Lung (tissue), 12 donors: ENCODE results near the gene NDUFS8. TPM values are rescaled to one million over a fixed set of nuclear protein-coding genes. Genes with fewer than 3 reads are reported as not detected.

Experiments
- ATAC-seq: fragments of 200-7000 bp; cut with Tn5 transposase; one replicate; pipeline ENCODE4 v1.9.1; 2020; ENCODE audit warnings: moderate number of reproducible peaks; ENCODE audit not compliant: insufficient read depth, low FRiP score
- DNase-seq, 3 donors: peaks; one replicate each; pipeline ENCODE4 v3.0.0-alpha.2; 2013 to 2017
- H3K27ac ChIP-seq, 2 donors: one replicate each; pipeline ENCODE4 v1.5.1; 2013; ENCODE audit warnings: mild to moderate bottlenecking in 2 of 2, moderate library complexity in 2 of 2, control low read depth in 1 of 2, inconsistent platforms in 1 of 2, low read depth in 1 of 2, low read length in 1 of 2
- H3K27me3 ChIP-seq, 3 donors: one replicate each; pipeline ENCODE4 v1.5.1; 2013; ENCODE audit warnings: low read length in 2 of 3; ENCODE audit not compliant: control insufficient read depth in 3 of 3, insufficient read depth in 3 of 3
- H3K36me3 ChIP-seq, 4 donors: one replicate each; pipeline ENCODE4 v1.5.1; 2013; ENCODE audit warnings: low read length in 4 of 4, mild to moderate bottlenecking in 1 of 4, moderate library complexity in 1 of 4; ENCODE audit not compliant: control insufficient read depth in 4 of 4, insufficient read depth in 4 of 4
- H3K4me1 ChIP-seq, 5 donors: one replicate each; pipeline ENCODE4 v1.5.1; 2013; ENCODE audit warnings: low read length in 5 of 5, mild to moderate bottlenecking in 2 of 5, moderate library complexity in 1 of 5; ENCODE audit not compliant: control insufficient read depth in 5 of 5, insufficient read depth in 5 of 5
- H3K4me3 ChIP-seq: one replicate; pipeline ENCODE4 v1.5.1; 2013; ENCODE audit warnings: mild to moderate bottlenecking, control low read depth, moderate library complexity
- H3K9ac ChIP-seq, 2 donors: one replicate each; pipeline ENCODE4 v1.5.1; 2013; ENCODE audit warnings: low read length in 2 of 2, control low read depth in 1 of 2; ENCODE audit not compliant: insufficient read depth in 1 of 2
- H3K9me3 ChIP-seq, 4 donors: one replicate each; pipeline ENCODE4 v1.5.1; 2013; ENCODE audit warnings: low read length in 3 of 4, mild to moderate bottlenecking in 1 of 4, moderate library complexity in 1 of 4; ENCODE audit not compliant: control insufficient read depth in 4 of 4, insufficient read depth in 3 of 4
- WGBS, 2 donors: extraction: QIAGEN DNeasy Blood & Tissue Kit; methylation state at CpG; one replicate each; pipeline ENCODE4 v1.1.7; 2013; 5-methylcytosine and 5-hydroxymethylcytosine counted together
- polyA plus RNA-seq, 2 donors: library from polyadenylated mRNA; stranded (reverse); fragments of 200-250 nt; gene quantifications; one replicate each; pipeline ENCODE4 v1.2.1, GENCODE V29; 2013
- total RNA-seq, 2 donors: library from RNA; depleted of rRNA in 1 of 2; stranded (reverse); fragments of >200 nt in 1 of 2; gene quantifications; one replicate each; pipeline ENCODE4 v1.2.1, GENCODE V29; 2014 to 2021
- TF ChIP-seq, protein P1 (sequence below): IDR thresholded peaks from 2 replicates; pipeline ENCODE4 v1.5.1; 2012; ENCODE audit warnings: mild to moderate bottlenecking; ENCODE audit errors: control extremely low read depth, extremely low read depth
- donor health status: control.
- donor health status: control.
- donor health status: Bipolar disorder and iron deficiency.
- donor health status: healthy.
- donor health status: DM: yes; HTN: yes; CAD: no.

Gene NDUFS8
- total and polyA plus RNA-seq, 4 donors, result 57.8 to 180 (median 145) TPM

DNA sequence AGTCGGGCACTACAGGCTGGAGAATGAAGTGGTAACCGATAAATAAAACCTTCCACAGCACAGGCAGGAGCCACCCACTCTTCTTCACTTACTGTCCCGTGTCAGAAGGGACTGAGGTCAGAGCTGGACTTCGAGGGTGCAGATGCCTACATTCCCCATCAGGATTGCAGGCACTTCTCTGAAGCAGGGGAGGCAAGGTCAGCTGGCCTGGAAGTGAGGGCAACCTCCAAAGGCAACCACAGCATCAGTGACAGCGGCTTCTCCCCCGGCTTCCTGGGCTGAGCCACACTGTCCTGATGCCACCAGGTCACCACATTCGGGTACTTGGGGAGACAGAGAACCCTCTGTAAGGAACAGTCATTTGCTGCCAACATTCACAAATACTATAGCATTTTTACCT is 31.0 kb downstream of the NDUFS8 start:
- DNase-seq (no peak), ATAC-seq (no peak)
- H3K9me3 ChIP-seq, result no peaks in the 10 kb centered on the region
- no peak overlapping the region for H3K9ac ChIP-seq
- H3K36me3 ChIP-seq, result peaks cover 8 to 29% (median 15%) of the 10 kb centered on the region in 4 donors
- no peak overlapping the region for H3K4me3 ChIP-seq
- no peaks in the 10 kb centered on the region for H3K27me3 ChIP-seq
- TF ChIP-seq, protein P1, sequence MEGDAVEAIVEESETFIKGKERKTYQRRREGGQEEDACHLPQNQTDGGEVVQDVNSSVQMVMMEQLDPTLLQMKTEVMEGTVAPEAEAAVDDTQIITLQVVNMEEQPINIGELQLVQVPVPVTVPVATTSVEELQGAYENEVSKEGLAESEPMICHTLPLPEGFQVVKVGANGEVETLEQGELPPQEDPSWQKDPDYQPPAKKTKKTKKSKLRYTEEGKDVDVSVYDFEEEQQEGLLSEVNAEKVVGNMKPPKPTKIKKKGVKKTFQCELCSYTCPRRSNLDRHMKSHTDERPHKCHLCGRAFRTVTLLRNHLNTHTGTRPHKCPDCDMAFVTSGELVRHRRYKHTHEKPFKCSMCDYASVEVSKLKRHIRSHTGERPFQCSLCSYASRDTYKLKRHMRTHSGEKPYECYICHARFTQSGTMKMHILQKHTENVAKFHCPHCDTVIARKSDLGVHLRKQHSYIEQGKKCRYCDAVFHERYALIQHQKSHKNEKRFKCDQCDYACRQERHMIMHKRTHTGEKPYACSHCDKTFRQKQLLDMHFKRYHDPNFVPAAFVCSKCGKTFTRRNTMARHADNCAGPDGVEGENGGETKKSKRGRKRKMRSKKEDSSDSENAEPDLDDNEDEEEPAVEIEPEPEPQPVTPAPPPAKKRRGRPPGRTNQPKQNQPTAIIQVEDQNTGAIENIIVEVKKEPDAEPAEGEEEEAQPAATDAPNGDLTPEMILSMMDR, result no peak
- H3K27ac ChIP-seq, result no peak overlapping the region
- peaks cover 0 to under 1% (median 0%) of the 10 kb centered on the region in 5 donors for H3K4me1 ChIP-seq
- 94 to 97% methylated on average over 7 of the region's 7 CpGs for WGBS, 2 donors

DNA sequence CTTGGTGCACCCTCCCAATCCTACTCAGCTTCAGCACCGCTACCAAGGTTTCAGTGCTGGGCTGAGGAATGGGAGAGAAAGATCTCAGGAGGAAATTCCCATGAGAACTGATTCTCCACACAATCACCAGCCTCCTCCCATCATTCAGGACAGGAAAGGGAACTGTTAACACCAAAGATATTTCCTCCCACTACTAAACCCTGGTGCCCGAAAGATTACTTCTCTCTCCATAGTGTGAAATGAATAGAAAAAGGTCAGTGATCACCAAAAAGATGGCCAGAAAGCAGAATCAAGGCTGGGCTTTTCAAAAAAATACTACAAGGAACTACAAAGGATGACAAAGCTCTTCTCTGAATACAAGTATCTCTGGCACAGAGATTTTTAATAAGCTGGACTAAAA is 34.4 kb downstream of the NDUFS8 start:
- DNase-seq, result no peak
- TF ChIP-seq, protein P1, result no peak
- H3K9ac ChIP-seq, result no peak overlapping the region
- H3K27me3 ChIP-seq, result no peaks in the 10 kb centered on the region
- H3K4me1 ChIP-seq, result peaks cover 0 to 1% (median 0%) of the 10 kb centered on the region in 5 donors
- 59 to 65% methylated on average over 2 of the region's 2 CpGs for WGBS, 2 donors
- no peaks in the 10 kb centered on the region for H3K9me3 ChIP-seq
- no peak for ATAC-seq
- H3K36me3 ChIP-seq, result peaks cover 17 to 44% (median 24%) of the 10 kb centered on the region in 4 donors
- no peak overlapping the region for H3K27ac ChIP-seq
- H3K4me3 ChIP-seq, result no peak overlapping the region

DNA sequence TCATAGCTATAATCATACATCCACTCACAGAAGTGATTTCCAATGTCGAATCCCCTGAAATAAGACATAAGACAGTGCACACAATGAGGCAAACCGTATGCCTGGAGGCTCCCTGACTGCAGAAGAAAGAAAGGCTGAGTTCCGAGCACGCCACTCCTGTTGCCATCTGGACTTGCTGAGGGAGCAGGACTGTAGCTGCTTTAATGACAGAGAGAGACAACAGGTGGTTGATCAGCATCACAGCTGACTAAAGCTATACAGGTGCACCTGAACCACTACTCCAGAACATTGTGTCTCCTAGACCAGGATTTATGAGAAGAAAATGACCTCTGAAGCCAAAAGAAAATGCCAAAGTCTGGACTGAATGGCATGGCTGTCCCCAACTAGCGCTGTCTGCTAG is 35.4 kb downstream of the NDUFS8 start:
- WGBS, 2 donors, result 94 to 99% methylated on average over 5 of the region's 5 CpGs
- TF ChIP-seq, protein P1, result no peak
- ATAC-seq (no peak), DNase-seq (no peak)
- Histone ChIP-seq H3K27me3 (no peaks in the 10 kb centered on the region), H3K9me3 (no peaks in the 10 kb centered on the region), H3K36me3 (peaks cover 17 to 47% (median 25%) of the 10 kb centered on the region in 4 donors), H3K27ac (no peak overlapping the region), H3K9ac (no peak overlapping the region), H3K4me1 (peaks cover 0 to 1% (median 0%) of the 10 kb centered on the region in 5 donors), H3K4me3 (no peak overlapping the region)

DNA sequence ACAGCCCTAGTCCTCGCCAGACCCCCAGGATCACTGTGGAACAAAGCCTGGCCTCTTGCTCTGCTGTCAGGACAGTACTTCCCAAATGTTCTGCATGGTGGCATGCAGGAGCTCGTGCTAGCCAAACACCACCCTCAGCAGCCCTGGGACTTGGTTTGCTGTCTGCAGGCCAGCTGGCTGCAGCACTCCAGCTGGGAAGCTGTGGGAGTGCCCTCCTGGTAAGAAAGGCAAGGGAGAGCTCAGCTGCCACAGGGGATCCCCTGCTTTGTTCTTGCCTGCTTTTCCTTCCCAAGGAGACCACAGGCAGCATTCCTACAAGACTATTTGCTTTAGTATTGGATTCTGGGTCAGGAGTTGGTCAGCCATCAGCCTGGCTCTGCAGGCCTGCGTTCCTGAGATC is 36.3 kb downstream of the NDUFS8 start:
- Histone ChIP-seq H3K36me3 (peaks cover 17 to 47% (median 25%) of the 10 kb centered on the region in 4 donors), H3K27ac (no peak overlapping the region), H3K4me1 (peaks cover 0 to 1% (median 0%) of the 10 kb centered on the region in 5 donors), H3K9me3 (no peaks in the 10 kb centered on the region), H3K27me3 (no peaks in the 10 kb centered on the region), H3K4me3 (no peak overlapping the region), H3K9ac (no peak overlapping the region)
- DNase-seq (no peak), ATAC-seq (no peak)
- 92 to 96% methylated on average over 3 of the region's 3 CpGs for WGBS, 2 donors
- TF ChIP-seq, protein P1, result no peak
